GM12892 (cell line): Measurements from ENCODE around the gene COL6A3.

ENCODE experiments used
- POLR2A ChIP-seq: IDR thresholded peaks from 2 replicates; pipeline ENCODE4 v1.6.1; 2011; ENCODE audit warnings: low read depth, low read length, control low read depth
- POLR2AphosphoS5 ChIP-seq: IDR thresholded peaks from 2 replicates; pipeline ENCODE4 v1.6.1; 2011; ENCODE audit warnings: low read depth, low read length, control low read depth
- TAF1 ChIP-seq: IDR thresholded peaks from 2 replicates; pipeline ENCODE4 v1.6.1; 2011; ENCODE audit warnings: low read depth, mild to moderate bottlenecking, control low read depth, low read length, borderline replicate concordance

DNA sequence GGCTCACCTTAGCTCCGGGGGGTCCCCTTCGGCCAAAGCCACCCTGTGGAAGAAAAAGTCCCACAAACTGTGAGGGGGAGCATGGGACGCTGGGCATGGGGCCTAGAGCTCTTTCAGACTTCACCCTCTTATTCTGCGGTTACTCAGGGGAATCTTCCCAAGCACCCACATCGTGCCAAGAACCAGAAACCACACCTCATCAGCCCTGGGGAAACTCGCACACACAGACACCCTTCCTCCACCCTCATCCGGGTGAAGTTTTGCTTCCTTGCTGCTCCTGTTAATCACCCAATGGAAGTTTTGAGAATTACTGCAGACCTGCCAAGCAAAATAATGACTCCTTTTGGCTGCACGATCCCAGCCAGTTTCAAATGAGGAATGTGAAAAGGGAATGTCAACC, 59.1 kb downstream of the COL6A3 start:
- TF ChIP-seq POLR2A (no peak), POLR2AphosphoS5 (no peak), TAF1 (no peak)
